Mucosa of descending colon (tissue), 3 donors: ENCODE data around the gene ATP5F1A. TPM values are rescaled to one million over a fixed set of nuclear protein-coding genes. Genes with fewer than 3 reads are reported as not detected.

Source experiments
- ATAC-seq: fragments of 200-7000 bp; cut with Tn5 transposase; one replicate; pipeline ENCODE4 v1.9.1; 2020; ENCODE audit warnings: mild to moderate bottlenecking, moderate library complexity
- DNase-seq, 3 donors: peaks; one replicate each; pipeline ENCODE4 v3.0.0-alpha.2; 2020
- H3K36me3 ChIP-seq: fragments of 200-600 bp; one replicate; pipeline ENCODE4 v1.8.0; 2021; ENCODE audit warnings: low read depth, mild to moderate bottlenecking
- H3K4me1 ChIP-seq: fragments of 200-600 bp; one replicate; pipeline ENCODE4 v1.8.0; 2021; ENCODE audit warnings: low read depth, mild to moderate bottlenecking
- H3K4me3 ChIP-seq: fragments of 200-600 bp; one replicate; pipeline ENCODE4 v1.8.0; 2021; ENCODE audit warnings: mild to moderate bottlenecking
- H3K9me3 ChIP-seq: fragments of 200-600 bp; one replicate; pipeline ENCODE4 v1.8.0; 2021; ENCODE audit warnings: mild to moderate bottlenecking
- intact Hi-C, 2 donors: fragments of 100-400 bp; cut with DNase I in 1 of 2; cut with micrococcal nuclease in 1 of 2; formaldehyde crosslinking; loops; one replicate each; pipeline versions ENCODE4 v1.11.0 to v1.11.1; 2022; cut with DNase I, micrococcal nuclease
- total RNA-seq, 3 donors: library from RNA; stranded (reverse); fragmentation: NEBNext Ultra II Directional in 2 of 3; extraction: Animal tissue kit (Norgen Biotek cat#: 25700) in 2 of 3; gene quantifications; one replicate each; pipeline versions ENCODE4 v1.2.1 to v1.2.4, GENCODE V29; 2021 to 2023
- TF ChIP-seq, protein P1 (sequence below): fragments of 200-600 bp; IDR thresholded peaks from one replicate; pipeline ENCODE4 v1.8.0; 2022; ENCODE audit warnings: antibody characterized with exemption, mild to moderate bottlenecking
- donor health status: DM: no; HTN: no; CAD: no; lungs with moderate emphysema.
- donor health status: DM: no; HTN: no; CAD: no.
- donor health status: DM: no; HTN: yes; CAD: no.

ATP5F1A gene
- total RNA-seq, 3 donors from 2014 or later, result 476 to 643 (median 622) TPM

DNA sequence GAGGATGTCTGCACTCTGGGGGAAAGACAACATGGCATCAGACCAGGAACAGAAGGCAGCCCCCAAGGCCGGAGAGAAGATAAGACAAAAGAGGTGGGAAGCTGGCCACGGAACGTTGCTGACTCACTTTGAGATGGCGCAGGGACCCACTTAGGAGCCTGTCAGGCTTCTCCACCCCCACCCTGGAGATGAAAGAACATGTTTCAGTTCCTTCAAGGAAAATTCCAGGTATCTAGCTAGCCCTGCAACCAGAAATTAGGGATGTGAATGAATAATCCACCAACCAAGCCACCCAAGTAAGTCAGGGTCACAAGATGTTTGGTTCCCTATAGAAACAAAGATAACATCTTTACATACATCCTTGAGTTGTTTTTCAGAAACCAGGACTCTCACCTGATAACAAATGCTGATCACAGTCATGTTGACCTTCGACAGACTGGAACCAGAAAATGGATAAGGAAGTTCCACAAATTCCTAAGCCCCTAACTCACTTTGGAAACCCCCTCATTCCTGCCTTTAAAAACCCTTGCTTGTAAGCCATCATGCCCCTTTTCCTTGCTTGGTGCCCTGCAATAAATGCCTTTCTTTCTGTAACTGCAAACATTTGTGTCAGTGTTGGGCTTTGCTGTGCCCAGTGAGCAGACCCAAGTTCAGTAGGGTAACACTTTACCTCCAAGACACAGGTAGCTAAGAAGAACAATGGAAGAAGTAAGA lies 57.9 kb downstream of the ATP5F1A start:
- TF ChIP-seq, protein P1, sequence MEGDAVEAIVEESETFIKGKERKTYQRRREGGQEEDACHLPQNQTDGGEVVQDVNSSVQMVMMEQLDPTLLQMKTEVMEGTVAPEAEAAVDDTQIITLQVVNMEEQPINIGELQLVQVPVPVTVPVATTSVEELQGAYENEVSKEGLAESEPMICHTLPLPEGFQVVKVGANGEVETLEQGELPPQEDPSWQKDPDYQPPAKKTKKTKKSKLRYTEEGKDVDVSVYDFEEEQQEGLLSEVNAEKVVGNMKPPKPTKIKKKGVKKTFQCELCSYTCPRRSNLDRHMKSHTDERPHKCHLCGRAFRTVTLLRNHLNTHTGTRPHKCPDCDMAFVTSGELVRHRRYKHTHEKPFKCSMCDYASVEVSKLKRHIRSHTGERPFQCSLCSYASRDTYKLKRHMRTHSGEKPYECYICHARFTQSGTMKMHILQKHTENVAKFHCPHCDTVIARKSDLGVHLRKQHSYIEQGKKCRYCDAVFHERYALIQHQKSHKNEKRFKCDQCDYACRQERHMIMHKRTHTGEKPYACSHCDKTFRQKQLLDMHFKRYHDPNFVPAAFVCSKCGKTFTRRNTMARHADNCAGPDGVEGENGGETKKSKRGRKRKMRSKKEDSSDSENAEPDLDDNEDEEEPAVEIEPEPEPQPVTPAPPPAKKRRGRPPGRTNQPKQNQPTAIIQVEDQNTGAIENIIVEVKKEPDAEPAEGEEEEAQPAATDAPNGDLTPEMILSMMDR, result no peak
- no peaks in the 10 kb centered on the region for H3K36me3 ChIP-seq
- no peak for ATAC-seq

DNA sequence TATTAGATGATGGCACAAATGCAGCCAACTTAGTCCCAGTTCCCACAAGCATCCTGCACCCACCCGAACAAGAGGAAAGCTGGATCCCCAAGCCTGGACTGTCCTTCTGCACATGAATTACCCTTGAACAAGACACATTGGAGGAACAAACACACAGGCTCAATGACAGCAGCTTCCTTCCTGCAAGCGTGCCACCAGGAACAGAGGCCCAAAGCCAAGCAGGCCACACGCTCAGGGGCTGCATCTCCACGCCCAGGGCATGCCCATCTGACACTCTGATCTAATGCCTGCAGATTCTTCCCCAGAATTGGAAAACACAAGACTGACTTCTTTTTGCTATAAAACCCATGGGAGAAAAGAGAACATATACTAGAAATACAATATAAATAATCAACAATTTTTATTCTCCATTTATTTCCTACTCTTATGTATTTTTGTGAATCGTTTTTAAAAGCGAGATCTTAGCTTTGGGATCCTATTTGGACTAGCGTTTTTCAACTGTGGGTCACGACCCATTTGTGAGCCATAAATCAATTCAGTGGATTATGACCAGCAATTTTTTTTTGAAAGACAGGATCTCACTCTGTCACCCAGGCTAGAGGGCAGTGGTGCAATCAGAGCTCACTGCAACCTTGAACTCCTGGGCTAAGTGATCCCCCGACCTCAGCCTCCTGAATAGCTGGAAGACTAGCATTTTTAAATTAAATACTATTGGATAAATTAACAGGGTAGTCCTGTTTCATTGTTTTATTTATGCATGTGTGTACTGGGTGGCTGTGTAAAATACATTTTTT lies 60.4 kb downstream of the ATP5F1A start:
- TF ChIP-seq, protein P1, result no peak
- no peak overlapping the region for H3K4me3 ChIP-seq
- ATAC-seq, result no peak
- intact Hi-C loops, result no loop called here
- H3K36me3 ChIP-seq, result no peaks in the 10 kb centered on the region
- H3K9me3 ChIP-seq, result no peaks in the 10 kb centered on the region
- no peak for DNase-seq
- no peaks in the 10 kb centered on the region for H3K4me1 ChIP-seq

More for the DNA sequence above, 57.9 kb downstream of the ATP5F1A start:
- intact Hi-C loops, result no loop called here
- Histone ChIP-seq H3K9me3 (no peaks in the 10 kb centered on the region), H3K4me3 (no peak overlapping the region), H3K4me1 (no peaks in the 10 kb centered on the region)
- no peak for DNase-seq

DNA sequence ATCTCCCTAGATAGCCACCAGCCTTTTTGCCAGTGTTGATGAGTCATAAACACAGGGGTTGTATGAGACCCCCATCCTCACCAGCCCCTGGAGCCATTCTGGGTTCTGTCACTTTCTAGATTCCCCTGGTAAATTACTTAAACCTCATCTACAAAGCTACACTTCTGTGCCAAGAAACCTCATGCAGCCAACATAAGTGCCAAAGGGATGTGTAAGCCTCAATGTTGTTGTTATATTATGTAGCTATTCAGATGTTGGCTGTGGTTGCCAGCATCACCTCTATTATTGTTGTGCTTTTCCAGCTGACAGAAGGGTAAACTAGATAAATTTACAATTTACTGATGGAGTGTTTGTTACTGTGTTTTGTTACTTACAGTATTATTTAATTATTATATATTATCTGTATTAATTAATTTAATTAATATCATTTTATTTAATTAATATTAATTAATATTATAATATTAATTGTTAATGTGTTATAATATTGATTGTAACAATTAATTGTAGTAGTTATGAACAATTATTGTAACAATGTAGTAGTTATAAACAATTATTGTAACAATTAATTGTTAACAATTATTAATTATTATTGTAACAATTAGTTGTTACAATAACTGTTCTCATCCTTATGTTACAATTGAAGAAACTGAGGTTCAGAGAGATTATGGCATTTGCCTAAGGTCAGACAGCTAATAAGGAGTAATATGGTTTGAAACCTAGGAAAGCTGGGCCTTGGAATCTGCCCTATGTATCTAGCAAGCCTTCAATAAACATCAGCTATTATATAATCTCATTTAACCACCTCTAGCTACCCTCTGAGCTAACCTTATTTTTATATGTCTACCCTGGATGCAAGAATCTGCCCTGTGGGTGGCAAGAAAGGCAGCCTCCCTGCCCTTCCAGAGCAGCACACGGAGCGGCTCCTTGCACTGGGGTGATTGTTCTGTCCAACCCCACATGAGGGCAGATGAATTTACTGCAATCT lies 62.1 kb downstream of the ATP5F1A start:
- Histone ChIP-seq H3K9me3 (no peaks in the 10 kb centered on the region), H3K4me1 (no peaks in the 10 kb centered on the region), H3K36me3 (no peaks in the 10 kb centered on the region), H3K4me3 (no peak overlapping the region)
- no peak for ATAC-seq
- DNase-seq, result no peak
- TF ChIP-seq, protein P1, result no peak
- intact Hi-C loops, result no loop called here

DNA sequence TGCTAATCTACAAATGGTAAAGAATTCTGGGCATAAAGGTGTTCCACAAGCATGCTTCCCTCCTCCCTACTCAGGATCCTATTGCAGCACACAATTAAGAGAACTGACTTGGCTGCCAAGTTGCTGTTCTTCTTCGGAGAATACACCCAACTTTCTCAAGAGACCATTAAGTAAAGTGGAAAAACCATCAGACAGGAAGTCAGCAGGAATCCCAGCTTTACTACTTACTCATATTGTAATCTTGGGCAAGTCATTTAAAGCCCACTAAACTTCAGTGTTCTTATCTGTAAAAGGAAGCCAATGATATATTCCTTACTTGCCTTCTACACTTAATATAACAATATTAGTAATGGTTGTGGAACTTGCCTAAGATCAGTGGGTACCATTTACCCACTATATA lies 63.9 kb downstream of the ATP5F1A start:
- Histone ChIP-seq H3K36me3 (no peaks in the 10 kb centered on the region), H3K9me3 (no peaks in the 10 kb centered on the region), H3K4me3 (no peak overlapping the region), H3K4me1 (no peaks in the 10 kb centered on the region)
- ATAC-seq (no peak), DNase-seq (no peak)
- intact Hi-C loops, result no loop called here
- TF ChIP-seq, protein P1, result no peak

DNA sequence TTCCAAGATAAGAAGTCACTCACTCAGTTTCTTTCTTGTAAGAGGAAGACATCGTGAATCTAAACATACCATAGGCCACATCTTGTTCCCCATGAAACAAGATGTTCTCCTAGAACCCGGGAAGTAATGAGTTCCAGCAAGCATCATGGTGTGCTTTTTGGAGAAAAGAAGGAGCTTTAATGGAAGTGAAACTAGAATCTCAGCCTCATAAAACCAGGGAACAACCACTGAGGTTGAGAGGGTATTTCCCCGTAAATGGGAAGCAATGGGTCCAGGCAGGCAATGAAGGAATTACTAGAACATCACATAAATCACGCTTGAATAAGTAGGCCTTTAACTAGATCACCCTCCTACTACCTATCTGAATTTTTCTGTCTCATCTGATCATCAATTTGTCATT lies 66.4 kb downstream of the ATP5F1A start:
- intact Hi-C loops, result no loop called here
- H3K4me3 ChIP-seq, result no peak overlapping the region
- DNase-seq (no peak), ATAC-seq (no peak)
- H3K36me3 ChIP-seq, result no peaks in the 10 kb centered on the region
- no peaks in the 10 kb centered on the region for H3K9me3 ChIP-seq
- TF ChIP-seq, protein P1, result no peak
- no peaks in the 10 kb centered on the region for H3K4me1 ChIP-seq
